GM18517 (cell line): ENCODE data around the gene LCN6.
"Not testable (repeated sequence)": the region's sequence is repeated elsewhere in the genome, so short reads cannot be mapped to it uniquely, and the experiment has no call there.

ENCODE experiments used
- ATAC-seq: cut with Tn5 transposase; IDR thresholded peaks from one replicate; pipeline ENCODE4 v1.9.1; 2021; ENCODE audit warnings: mild to moderate bottlenecking, moderate library complexity; ENCODE audit not compliant: unreplicated experiment

LCN6 gene

GRCh38 chr9:136784249-136784996, 36.1 kb upstream of the LCN6 start:
- ATAC-seq = no peak

DNA sequence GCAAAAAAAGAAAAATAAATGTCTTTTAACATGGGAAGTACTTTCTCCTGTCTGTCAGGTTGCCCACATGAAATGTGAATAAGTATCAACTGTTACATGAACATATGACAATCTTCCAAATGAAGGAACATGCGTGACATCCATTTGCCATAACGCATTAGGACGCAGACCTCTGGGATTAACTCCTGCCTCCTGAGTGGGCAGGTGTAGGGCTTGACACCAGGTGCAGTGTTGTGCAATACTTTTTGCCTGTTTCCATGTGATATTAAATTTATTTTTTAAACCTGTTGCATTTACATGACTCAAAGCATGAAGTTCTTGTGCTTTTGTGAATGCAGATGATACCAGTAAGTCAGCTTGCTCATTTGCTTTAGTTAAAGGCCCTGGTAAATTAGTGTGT, 34.1 kb upstream of the LCN6 start:
- ATAC-seq = no peak

- no peak for ATAC-seq
Observed at GRCh38 chr9:136779808-136780207, 31.5 kb upstream of the LCN6 start.

- ATAC-seq = no peak
Observed at GRCh38 chr9:136777359-136777758, 29.0 kb upstream of the LCN6 start.

- ATAC-seq = no peak
Observed at GRCh38 chr9:136776947-136777346, 28.6 kb upstream of the LCN6 start.

DNA sequence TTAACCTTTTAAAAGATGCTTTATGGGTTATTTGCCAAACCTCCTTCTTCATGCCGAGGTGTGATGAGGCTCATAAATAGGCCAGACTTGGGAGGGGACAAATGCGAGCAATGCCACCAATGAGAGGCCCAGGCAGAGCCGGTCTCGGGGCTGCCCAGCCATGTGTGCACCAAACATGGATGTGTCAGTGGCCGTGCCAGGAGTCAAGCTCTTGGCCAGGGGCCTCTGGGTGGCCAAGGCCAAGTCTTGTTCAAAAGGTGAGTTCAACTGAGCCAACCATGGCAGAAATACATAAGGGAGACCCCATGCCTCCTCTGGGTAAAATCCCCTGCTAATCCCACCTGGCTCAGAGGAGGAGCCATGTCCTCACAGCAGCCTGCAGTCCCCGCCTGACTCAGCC, 26.9 kb upstream of the LCN6 start:
- no peak for ATAC-seq

DNA sequence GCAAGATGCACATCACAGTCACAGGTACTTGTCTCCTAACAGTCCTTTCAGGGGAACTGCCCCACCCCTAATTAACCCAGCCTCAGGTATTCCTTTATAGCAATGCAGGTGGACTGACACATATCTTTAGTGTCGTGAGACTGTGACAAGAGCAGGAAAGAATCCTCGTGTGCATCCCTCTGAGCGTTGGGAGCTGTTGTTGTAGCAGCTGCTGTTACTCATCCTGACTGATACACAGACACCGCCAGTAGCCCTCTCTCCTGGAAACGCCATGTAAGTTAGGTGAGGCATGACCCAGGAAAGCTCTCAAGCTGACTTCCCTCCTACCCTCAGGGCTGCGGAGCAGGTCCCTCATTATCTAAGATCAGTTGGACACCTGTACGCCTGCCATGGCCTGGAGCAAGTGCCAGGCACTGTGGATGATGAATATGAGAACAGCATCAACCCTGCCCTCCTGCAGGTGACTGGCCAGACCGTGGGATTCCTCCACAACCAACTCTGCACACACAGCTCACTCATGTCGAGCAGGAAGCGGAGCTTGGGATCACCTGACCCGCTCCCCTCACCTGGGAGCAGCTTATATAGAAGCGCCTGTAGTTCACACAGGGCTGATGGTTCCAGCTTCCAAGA, 26.2 kb upstream of the LCN6 start:
- no peak for ATAC-seq

- no peak for ATAC-seq
Observed at GRCh38 chr9:136773386-136774044, 25.2 kb upstream of the LCN6 start.

DNA sequence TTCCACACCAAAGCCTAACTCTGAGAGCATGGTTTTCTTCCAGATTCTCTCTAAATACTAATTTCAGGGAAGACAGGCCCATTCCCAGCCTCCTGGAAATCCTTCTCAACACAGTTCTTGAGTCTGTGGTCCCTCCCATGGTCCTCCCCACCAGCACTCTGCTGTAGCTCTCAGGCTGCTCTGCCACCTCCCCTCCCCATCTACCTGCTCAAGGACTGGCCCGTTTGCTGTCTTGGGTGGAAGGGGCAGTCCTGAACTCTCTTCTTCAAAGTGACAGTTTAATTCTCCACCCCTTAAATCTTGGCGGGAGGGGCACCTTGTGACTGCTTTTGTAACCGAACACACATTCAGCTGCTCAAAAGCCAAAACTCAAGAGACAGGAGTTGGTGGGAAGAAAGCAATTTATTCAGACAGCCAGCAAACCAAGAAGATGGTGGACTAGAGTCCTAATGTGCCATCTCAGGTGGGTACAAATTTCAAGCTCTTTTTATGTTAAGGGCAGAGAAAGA, 23.6 kb upstream of the LCN6 start:
- no peak for ATAC-seq

GRCh38 chr9:136769710-136770191, 21.4 kb upstream of the LCN6 start:
- ATAC-seq = no peak

DNA sequence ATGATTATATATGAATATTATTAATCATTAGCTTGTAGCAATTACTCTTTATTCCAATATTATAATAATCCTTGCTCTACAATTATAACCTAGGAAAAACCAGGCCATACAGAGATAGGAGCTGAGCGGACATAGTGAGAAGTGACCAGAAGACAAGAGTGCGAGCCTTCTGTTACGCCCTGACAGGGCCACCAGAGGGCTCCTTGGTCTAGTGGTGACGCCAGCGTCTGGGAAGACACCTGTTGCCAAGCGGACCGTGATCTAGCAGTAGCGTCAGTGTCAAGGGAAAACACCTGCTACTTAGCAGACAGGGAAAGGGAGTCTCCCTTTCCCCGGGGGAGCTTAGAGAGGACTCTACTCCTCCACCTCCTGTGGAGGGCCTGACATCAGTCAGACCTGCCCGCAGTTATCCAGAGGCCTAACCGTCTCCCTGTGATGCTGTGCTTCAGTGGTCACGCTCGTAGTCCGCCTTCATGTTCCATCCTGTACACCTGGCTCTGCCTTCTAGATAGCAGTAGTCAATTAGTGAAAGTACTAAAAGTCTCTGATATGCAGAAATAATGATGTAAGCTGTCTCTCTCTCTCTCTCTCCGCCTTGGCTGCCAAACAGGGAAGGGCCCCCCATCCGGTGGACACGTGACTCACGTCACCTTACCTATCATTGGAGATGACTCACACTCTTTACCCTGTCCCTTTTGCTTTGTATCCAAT, 18.2 kb upstream of the LCN6 start:
- ATAC-seq = not testable (repeated sequence)

DNA sequence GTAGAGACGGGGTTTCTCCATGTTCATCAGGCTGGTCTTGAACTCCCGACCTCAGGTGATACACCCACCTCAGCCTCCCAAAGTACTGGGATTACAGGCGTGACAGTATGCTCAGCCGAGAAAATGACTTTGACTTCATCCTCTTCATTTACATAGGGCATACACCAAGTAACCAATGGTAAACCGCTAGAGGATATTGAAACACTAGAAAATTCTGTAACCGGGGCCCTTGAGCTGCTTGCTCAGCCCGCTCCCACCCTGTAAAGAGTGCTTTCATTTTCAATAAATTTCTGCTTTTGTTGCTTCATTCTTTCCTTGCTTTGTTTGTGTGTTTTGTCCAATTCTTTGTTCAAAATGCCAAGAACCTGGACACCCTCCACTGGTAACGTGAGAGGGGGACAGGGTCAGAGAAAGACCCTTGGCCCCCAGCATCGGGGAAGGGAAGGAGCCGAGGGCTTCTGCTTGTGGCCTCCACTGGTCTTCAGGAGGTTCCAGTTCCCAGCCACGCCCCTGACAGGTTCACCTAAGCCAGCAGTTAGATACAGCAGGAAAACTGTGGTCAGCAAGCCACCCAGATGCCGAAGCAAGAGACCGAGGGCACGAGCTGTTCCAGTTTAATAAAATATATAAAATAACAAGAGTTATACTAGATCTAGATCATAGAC, 17.6 kb upstream of the LCN6 start:
- ATAC-seq = peak; percentile 81

- ATAC-seq = no peak
Observed at GRCh38 chr9:136765041-136765440, 16.7 kb upstream of the LCN6 start.

GRCh38 chr9:136764301-136764891, 16.1 kb upstream of the LCN6 start, which contains the start of gene LCN15:
LCN15 (minus strand) TSS chr9:136764518; CDS start chr9:136764488, 30 bp downstream.
- ATAC-seq = no peak

GRCh38 chr9:136763649-136764035, 15.3 kb upstream of the LCN6 start:
- no peak for ATAC-seq

GRCh38 chr9:136762915-136763648, 14.8 kb upstream of the LCN6 start:
- ATAC-seq = no peak

- no peak for ATAC-seq
Observed at GRCh38 chr9:136762221-136762691, 13.9 kb upstream of the LCN6 start.

GRCh38 chr9:136761545-136761981, 13.2 kb upstream of the LCN6 start:
- ATAC-seq = no peak

DNA sequence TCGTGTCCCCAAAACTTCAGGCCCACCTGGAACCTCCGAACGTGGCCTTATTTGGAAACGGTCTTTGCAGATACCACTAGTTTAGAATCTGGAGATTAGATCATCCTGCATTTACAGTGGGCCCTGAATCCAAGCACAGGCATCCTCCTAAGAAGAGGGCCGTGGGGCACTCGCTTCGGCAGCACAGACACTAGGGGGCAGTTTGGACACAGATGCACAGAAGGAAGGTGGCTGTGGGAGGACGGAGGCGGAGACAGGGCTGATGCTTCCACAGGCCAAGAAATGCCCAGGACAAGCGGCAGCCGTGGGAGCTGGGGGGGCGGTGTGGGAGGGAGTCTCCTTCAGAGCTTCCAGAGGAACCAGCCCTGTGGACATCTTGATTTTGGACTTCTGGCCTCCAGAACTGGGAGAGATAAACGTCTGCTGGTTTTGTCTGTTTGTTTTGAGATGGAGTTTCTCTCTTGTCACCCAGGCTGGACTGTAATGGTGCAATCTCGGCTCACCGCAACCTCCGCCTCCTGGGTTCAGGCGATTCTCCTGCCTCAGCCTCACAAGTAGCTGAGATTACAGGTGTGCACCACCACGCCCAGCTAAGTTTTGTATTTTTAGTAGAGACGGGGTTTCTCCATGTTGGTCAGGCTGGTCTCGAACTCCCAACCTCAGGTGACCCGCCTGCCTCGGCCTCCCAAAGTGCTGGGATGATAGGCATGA, 12.7 kb upstream of the LCN6 start:
- not testable (repeated sequence) for ATAC-seq
